22Rv1 (cell line): ENCODE results near the gene PKP4.

ENCODE experiments used
- H3K27ac ChIP-seq: fragments of 450-650 bp; 2 replicates; pipeline ENCODE4 v1.5.1; 2017
- CTCF ChIP-seq: fragments of 450-650 bp; IDR thresholded peaks from 2 replicates; pipeline ENCODE4 v1.5.1; 2017; ENCODE audit warnings: mild to moderate bottlenecking
- ZFX ChIP-seq: fragments of 450-650 bp; IDR thresholded peaks from 2 replicates; pipeline ENCODE4 v1.6.1; 2017; ENCODE audit warnings: antibody characterized with exemption, borderline replicate concordance

The PKP4 gene

DNA sequence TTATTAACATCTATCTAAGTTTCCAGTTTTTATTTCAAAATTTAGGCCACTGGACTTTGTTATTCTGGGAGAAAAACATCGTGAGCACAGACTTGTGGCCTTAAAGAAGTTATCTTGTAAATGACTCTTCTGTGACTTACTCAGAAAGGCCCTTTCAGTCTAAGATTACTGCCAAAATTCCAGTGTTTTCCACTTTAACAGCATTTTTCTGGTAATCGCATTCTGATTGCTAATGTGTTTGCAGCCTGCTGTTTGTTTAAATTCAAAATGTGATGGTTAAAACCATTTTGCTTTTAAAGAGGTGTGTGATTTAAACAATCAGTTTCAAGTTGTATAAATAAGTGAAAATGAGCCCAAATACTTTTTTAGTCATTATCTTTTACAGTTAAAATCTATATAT, 201.6 kb downstream of the PKP4 start:
- no peak for TF ChIP-seq CTCF
- no peak for TF ChIP-seq ZFX
- no peak overlapping the region for H3K27ac ChIP-seq

DNA sequence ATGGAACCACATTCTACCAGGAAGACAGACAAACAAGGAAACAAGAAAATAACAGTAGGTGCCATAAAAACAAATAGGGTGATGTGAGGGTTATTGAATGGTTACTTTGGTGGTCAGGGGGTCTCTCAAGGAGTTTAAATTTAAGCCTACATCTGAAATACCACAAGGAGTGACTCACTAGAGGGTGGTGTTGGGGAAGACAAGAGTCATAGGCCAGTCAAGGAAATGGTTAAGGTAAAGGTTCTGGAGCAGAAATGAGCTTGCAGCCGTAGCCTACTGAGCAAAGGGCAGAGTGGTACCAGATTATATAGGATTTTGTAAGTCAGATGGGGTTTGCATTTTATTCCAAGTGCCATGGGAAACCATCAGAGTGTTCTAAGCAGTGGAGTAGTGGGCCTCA, 202.7 kb downstream of the PKP4 start:
- H3K27ac ChIP-seq = no peak overlapping the region
- no peak for TF ChIP-seq ZFX
- no peak for TF ChIP-seq CTCF

- no peak for TF ChIP-seq ZFX
- no peak for TF ChIP-seq CTCF
- no peak overlapping the region for H3K27ac ChIP-seq
Measured at GRCh38 chr2:158661231-158661630, 204.5 kb downstream of the PKP4 start.

DNA sequence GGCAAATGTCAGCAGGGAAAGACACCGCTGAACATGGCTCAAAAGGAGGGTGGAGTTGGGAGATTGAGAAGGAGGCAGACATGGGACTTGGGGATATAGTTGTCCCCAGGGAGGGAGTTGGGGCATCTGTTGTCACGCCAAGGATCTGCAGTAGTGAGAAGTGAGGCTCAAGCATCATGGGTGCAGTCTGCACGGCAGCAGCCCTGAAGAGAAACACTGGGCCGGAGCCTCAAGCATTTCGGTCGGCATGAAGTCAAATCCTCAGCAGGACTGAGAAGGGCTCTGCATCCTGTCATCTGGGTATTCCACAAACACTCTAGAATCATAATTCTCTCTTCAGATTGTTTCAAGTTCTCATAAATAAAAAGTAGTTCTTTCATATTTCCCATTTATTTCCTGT, 205.7 kb downstream of the PKP4 start:
- H3K27ac ChIP-seq = no peak overlapping the region
- TF ChIP-seq ZFX = no peak
- no peak for TF ChIP-seq CTCF

DNA sequence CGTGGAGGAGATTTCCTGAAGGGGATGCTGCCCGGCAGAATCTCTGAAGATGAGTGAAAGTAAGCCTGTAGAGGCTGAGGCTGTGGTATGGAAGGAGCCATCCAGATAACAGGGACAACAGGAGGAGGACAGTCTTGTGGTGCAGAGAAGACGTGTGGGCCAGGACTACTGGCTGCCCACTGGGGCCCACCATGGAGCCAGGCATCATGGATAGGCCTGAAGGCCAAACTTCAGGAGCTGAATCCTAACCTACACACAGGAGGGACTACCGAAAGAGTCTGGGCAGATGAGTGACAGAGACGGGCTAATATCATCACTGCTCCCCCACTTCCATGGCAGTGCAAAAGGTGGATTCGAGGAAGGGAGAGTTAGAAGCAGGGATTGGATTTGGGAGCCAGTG, 207.0 kb downstream of the PKP4 start:
- H3K27ac ChIP-seq = no peak overlapping the region
- TF ChIP-seq CTCF (no peak), ZFX (no peak)

GRCh38 chr2:158664987-158665386, 208.2 kb downstream of the PKP4 start:
- no peak for TF ChIP-seq ZFX
- no peak for TF ChIP-seq CTCF
- H3K27ac ChIP-seq = no peak overlapping the region

GRCh38 chr2:158665536-158666302, 209.0 kb downstream of the PKP4 start:
- no peak for TF ChIP-seq CTCF
- no peak for TF ChIP-seq ZFX
- H3K27ac ChIP-seq = no peak overlapping the region
